Thyroid gland (tissue), 4 donors: ENCODE results near the gene DCDC2.

Experiments
- CTCF ChIP-seq, 6 experiments: fragments of 200-600 bp in 3 of 6; fragments of 450-650 bp in 3 of 6; sonication (generic) in 3 of 6; IDR thresholded peaks; one replicate each; pipeline ENCODE4 v1.5.1; 2016 to 2019; ENCODE audit warnings: antibody characterized with exemption in 6 of 6, mild to moderate bottlenecking in 2 of 6, inconsistent platforms in 1 of 6, moderate library complexity in 1 of 6
- POLR2A ChIP-seq, 2 donors: fragments of 450-650 bp; IDR thresholded peaks; one replicate each; pipeline ENCODE4 v1.6.1; 2017; ENCODE audit warnings: antibody characterized with exemption in 2 of 2, mild to moderate bottlenecking in 2 of 2, moderate library complexity in 1 of 2

- no peak for TF ChIP-seq CTCF (IDR thresholded peaks at IDR 0.05)
- no peak for TF ChIP-seq POLR2A (IDR thresholded peaks at IDR 0.05)
Observed at GRCh38 chr6:24219670-24220069, 138.2 kb downstream of the DCDC2 start.
